Renal cortical epithelial cell (primary cell): ENCODE data around the gene PAXX. TPM values are rescaled to one million over a fixed set of nuclear protein-coding genes. Genes with fewer than 3 reads are reported as not detected.

Experiments used
- DNase-seq: peaks from one replicate; pipeline ENCODE4 v3.0.0-alpha.2; 2011; ENCODE audit warnings: low read depth
- total RNA-seq: library from RNA; depleted of rRNA; stranded (reverse); fragments of >200 nt; gene quantifications from 2 replicates; pipeline ENCODE4 v1.2.3, GENCODE V29; 2014

PAXX gene
- total RNA-seq, 1 donor from 2014 or later = 13.6 TPM

DNA sequence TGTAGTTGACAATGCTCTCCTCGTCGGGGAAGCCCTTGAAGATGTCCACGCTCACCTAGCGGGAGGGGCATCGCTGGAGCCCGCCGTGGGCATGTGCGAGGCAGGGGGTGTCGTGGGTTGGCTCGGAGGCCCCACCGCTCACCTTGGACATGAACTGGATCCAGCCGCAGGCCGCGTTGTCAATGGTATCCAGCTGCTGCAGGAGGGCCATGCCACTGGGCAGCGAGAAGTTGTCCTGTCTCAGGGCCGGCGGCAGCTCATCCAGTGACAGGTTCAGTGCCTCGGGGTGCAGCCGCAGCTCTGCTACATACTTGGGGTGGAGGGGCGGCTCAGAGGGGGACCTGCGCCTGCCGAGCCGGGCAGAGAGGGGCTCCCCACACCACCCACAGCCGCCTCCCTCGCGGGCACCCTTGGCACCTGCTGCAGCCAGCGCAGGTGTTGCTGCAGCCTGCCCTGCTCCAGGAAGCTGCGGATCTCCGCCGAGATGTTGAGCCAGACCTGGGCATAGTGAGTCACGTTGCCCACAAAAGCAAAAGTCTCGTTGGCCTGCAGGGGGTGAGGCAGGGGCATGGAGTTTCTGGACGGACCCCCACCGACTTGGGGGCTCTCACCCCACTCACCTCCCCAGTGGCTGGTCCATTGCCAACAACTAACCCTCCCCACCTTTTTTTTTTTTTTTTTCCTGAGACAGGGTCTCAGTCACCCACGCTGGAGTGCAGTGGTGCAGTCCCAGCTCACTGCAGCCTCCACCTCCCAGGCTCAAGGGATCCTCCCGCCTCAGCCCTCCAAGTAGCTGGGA lies 26.7 kb downstream of the PAXX start:
- no peak for DNase-seq

DNA sequence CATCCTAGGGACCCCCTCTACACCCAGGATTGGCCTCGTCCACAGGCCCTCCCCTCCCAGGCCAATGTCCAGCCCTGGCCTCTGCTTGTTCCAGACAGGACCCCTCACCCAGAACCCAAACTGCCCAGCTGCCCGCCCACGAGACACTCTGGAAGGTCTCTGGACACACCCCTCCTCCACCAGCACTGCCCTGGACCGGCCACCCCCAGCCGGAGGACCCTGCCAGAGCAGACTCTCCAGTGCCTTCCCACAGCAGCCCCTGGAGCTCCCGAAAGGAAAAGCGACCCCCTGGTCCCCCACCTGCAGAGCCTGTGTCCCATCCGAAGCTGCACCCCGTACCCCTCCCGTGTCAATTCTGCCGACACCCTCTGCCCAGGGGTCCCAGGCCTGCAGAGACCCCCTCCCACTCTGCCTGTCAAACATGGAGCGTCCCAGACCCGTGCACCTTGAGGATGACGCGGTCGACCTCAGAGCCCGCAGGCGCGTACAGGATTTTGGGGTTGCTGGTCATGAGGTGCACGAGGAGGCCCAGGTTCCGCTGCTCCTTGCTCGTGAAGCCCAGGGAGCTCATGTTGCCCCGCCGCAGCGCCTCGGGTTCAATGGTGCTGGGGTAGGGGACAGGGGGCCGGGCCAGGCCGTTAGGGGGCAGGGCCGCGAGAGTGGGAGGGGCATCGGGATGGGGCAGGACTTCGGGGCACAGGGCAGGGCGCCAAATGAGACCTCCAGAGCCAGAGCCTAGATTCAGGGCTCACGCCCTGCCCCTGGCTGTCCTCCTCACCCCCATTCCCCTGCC lies 27.9 kb downstream of the PAXX start:
- no peak for DNase-seq

DNA sequence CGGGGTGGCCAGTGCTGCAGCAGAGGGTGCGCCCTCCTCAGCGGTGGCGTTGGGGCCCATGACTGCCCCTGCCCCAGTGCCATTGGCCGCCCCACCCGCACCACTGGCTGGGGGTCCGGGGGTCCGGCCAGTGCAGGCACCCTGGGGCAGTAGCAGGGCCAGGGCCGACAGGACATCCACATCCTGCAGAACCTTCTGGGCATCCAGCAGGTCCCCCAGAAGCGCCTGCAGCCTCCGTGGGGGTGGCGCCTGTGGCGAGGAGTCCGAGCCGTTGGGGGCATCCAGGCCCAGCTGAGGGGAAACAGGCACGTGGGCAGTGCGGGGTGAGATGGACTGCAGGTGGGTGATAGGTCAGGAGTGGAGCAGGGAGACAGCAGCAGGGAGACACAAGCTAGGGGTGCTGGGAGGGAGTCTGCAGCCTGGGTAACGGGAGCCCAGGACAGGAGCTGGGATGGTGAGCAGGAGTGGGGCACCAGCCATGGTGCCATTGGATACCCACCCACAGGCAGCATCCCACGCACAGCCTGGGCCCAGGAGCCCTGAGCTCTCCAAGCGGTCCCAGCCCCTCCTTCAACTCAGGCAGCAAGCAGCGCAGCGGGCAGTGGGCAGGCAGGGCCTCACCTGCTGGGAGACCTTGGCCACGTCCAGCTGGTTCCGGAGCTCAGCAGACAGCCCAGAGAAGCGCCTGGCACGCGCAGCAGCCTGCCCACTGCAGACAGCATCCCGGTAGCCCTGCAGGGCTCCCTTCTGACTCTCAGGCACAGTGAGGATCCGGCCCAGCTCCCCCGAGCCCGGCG lies 28.7 kb downstream of the PAXX start:
- no peak for DNase-seq

DNA sequence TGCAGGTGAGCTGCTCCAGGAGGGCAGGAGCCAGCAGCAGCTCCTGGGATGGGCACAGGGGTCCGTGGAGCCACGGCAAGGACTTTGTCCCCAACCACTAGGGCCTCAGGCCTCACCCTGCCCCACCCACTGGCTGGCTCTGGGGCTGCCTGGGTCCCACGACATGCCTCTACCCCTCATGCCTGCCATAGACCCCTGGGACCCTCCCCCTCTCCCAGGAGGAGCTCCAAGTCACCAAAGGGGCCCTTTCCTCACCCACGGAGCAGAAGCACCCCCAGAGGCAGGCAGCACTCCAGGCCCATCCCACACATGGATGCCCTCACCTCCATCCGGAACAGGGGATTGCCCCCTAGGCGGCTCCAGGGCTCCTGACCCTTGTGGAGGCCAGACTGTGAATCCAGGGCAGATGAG lies 29.4 kb downstream of the PAXX start:
- DNase-seq = no peak

DNA sequence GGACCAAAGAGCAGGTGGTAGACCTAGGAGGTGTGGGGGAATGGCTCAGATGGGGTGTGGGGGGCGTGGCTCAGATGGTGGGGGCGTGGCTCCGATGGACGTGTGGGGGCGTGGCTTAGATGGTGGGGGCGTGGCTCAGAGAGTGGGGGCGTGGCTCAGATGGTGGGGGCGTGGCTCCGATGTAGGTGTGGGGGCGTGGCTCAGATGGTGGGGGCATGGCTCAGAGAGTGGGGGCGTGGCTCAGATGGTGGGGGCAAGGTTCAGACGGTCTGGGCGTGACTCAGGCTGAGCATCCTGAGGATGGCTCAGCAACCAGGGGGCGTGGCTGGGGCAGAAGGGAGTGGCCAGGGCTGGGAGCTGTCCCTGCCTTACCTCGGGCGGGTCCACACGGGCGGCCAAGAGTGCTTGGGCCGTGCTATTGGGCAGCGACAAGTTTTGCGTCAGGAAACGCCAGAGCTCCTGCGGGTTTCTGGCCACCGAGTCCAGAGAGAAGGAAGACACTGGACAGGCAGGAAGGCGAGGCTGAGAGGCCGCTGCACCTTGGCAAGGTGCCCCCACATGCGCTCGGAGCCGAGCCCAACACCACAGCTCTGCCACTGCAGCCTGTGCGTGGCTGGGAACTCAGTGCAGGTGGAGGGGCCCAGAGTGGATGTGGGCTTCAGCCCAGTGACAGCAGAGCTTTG lies 29.9 kb downstream of the PAXX start:
- peak; percentile 58 for DNase-seq

DNA sequence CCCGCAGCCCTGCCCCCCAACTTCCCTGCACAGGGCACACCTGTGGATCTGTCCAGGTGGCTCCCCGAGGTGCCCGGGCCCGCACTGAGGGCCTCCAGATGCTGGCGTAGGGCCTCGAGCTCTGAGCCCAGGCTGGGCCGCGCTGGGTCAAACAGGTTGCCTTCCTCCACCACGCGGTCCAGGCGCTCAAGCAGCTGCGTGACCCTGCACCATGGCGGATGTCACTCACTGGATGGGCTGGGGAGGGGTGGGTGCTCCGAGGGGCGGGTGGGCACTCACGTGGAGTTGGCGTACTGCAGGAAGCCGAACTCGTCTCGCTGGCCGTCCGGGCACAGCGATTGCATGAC lies 30.4 kb downstream of the PAXX start:
- no peak for DNase-seq

DNA sequence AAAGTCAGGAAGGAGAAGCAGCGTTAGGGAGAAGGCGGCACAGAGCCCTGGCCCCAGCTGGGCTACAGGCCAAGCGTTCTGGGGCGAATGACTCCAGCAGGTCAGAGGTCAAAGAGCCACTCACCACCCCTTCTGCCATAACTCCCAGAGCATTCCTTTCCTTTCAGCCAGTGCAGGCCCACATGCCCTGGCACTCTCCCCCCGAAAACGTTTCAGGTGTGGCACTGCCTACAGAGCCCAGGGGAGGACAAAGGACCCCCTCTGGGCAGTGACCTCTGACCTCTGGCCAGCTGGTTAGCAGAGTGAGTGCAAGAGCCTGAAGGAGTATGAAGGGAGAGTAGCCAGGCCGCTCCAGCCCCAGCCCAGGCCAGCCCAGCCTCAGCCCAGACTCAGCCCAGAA lies 30.9 kb downstream of the PAXX start:
- no peak for DNase-seq

DNA sequence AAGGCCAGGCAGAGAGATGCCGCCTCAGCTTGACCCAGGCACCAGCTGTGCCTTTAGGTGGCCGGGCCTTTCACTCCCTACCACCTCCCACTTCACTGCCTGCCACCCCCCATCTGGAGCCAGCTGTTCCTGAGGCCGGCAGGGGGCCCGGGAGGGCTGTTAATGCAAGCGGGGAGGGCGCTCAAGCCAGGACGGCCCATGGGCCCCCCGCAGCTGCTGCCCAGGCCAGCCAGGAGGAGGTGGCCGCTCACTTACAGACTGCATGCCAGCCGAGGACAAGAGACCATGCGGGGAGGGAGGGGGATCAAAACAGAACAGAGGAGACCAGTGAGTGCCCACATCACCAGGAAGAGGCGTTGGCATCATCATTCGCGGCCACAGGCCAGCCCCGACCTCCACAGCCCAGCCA lies 31.4 kb downstream of the PAXX start:
- DNase-seq = no peak

DNA sequence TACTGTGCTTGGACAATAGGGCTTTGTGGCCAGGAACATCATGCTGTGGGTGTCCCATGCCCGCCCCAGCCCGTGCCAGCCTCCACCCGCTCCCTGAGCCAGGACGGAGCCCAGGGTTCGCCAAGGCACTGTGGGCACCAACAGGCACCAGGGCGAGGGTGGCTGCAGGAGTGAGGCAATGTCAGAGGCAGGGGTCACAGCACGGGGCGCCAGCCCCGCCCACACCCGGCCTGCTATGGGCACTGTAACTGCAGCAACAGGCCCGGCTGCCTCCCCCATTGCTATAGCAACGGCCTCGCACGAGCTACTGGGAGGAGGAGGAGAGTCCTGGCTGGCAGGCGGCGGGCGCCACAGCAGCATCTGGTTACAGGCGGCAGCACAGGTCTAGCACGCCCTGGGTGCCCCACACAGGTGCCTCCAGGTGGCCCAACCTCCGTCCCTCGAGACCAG lies 33.3 kb downstream of the PAXX start:
- peak; percentile 75 for DNase-seq

DNA sequence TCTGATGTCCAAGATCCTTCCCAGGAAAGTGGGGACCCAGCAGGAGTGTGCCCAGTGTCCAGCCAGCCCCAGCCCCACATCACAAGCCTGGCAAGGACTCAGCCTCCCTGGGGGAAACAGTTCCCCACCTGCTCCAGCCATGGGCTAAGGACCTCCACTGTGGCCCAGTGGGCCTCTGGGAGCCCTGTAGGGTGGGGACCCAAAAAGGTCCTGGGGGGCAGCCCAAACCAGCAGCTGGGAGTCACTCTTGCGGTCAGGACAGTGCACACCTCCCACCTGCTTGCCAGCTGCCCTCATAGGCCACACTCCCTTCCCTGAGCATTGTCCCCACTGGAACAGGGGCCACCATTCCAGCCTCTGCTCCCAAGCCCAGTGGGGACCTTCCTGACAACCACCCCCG lies 34.2 kb downstream of the PAXX start:
- no peak for DNase-seq

DNA sequence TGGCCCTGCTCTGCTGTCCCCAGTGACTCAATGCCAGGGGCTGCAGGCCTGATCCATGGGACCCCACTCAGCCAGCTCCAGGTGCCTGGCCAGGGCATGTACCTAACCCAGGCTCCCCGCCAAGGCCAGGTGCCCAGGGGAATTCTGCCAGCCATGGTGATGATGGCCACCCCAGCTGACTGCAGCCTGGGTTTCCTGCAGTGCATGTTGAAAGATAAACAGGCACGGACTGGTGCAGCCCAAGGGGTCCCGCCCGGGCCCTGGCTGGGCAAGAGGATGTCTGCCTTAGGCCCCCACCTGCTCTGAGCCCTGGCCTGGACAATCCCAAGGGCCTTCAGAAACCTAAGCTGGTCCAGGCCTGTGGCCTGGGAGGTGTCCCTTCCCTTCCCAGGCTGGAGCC lies 34.6 kb downstream of the PAXX start:
- DNase-seq = no peak

DNA sequence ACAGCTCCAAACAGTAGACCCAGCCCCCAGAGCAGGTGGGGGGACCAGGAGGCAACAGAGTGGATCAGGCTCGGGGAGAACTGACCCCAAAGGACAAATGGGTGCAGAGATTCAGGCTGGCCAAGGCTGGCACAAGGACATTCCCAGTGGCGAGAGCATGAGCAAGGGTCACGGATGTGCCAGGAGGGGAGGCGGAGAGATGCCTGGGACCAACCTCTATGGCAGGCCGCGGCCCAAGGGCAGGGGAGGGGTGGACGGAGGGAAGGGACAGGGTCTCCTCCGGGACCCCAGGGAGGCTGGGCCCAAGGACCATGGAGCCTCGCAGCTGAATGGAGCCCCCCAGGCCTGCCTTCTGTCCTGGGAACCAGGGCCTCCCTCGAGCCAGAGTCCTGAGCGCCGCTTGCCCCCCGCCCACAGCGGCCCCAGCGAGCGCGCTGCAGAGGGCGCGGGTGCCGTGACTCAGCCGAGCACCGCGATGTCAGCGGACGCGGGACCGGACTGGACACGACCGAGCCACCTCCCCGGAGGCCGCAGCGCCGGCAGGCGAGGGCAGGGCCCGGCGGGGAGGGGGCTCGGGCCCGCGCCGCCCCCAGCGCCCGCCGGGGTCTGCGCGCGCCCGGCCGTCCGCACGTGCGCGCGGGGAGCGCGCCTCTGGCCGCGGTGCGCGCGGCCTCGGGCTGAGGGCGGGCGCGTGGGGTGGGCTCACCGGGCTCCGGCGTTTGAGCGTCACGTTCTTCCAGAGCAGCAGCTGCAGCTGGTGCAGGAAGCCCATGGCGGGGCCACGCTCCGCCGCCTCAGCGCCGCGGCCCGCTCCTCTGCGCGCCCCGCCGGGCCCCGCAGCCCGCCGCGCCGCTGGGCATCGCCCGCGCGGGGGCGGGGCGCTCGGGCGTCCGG lies 35.4 kb downstream of the PAXX start, which contains the start of gene ABCA2:
Gene ABCA2 (minus strand): TSS at position 869 of the 894 bp plus-strand sequence. CDS start 97 bp downstream, at position 772.
- DNase-seq = no peak

DNA sequence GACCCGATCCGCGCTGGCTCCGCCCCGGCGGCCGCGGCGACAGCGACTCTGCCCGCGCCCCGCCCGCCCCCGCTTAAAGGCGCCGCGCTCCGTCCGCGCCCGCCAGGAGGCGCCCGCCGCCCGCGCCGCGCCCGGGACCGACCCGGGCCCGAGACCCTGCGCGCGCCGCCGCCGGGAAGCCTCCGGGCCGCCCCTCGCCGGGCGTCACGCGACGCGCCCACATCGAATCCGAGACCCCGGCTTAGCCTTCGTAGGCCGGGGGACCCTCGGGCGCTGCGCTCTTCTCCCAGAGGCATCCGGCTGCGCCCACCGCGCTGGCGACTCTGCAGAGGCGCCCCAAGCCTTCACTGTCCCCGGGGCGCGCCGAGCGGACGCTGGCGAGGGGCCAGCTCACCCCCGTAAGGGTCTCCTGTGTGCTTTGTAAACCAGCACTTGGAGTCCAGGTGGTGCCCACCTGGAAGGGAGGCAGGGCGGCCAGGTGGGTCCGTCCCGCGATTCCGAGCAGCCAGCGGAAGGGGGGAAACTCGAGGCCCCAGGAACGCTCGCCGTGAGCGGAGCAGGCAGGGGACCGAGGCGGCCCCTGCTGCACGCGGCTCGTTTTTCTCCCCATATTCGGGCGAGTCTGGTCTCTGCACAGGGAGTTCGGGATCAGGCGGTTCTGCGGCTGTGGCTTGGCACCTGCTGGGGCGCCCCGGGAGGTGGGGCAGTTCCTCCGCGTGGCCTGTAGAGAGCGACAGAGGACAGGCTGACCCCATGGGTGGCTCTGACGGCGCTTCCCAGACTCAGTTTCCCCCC lies 36.2 kb downstream of the PAXX start:
- peak; percentile 19 for DNase-seq

DNA sequence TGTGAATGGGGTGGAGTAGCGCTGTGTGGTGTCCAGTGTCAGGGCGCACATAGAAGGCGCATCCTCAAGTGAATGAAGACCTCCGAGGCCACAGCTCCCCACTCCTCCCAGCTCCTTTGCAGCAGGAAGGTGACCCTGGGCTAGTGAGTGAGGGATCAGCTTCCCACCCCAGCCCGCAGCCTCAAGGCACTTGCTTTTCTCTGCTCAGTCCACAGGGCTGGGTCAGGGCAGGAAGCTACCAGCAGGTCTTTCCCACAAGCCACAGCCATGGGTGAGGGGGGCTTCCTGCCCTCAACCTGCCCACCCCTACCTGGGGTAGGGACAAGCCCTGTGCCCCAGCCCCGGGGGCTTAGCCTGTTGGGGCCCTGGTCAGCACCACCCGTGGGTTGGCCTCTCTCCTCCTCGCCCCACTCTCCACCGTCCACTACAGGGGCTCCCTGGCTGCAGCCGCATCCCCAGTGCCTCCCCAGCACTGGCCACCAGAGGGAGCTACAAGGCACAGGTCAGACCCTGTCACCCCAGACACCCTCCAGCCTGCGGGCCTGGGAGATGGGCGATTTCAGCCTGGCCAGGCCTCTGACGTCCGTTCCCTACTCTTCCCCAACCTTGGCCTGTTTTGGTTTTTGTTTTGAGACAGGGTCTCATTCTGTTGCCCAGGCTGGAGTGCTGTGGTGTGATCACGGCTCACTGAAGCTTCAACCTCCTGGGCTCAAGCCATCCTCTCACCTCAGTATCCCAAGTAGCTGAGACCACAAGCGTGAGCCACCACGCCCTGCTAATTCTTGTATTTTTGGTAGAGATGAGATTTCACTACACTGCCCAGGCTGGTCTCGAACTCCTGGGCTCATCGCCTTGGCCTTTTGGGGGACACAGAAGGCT lies 37.1 kb downstream of the PAXX start:
- DNase-seq = peak; percentile 29

DNA sequence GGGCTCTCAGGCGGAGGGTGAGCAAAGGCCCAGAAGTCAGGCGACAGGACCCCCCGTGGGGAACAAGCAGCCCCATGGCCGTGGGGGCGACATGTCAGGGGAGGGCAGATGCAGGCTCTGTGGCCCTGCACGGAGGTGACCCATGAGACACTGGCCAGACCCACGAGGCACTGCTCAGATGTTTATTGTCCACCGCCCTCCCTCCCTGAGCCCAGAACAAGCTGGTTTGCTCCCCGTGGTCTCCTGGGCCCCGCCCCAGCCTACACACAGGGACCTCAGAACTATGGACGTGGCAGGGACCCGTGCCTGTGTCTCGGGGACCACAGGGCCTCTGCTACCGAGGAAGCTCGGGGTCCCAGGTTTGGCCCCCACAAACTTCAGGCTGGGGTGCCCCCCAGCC lies 37.8 kb downstream of the PAXX start:
- no peak for DNase-seq

DNA sequence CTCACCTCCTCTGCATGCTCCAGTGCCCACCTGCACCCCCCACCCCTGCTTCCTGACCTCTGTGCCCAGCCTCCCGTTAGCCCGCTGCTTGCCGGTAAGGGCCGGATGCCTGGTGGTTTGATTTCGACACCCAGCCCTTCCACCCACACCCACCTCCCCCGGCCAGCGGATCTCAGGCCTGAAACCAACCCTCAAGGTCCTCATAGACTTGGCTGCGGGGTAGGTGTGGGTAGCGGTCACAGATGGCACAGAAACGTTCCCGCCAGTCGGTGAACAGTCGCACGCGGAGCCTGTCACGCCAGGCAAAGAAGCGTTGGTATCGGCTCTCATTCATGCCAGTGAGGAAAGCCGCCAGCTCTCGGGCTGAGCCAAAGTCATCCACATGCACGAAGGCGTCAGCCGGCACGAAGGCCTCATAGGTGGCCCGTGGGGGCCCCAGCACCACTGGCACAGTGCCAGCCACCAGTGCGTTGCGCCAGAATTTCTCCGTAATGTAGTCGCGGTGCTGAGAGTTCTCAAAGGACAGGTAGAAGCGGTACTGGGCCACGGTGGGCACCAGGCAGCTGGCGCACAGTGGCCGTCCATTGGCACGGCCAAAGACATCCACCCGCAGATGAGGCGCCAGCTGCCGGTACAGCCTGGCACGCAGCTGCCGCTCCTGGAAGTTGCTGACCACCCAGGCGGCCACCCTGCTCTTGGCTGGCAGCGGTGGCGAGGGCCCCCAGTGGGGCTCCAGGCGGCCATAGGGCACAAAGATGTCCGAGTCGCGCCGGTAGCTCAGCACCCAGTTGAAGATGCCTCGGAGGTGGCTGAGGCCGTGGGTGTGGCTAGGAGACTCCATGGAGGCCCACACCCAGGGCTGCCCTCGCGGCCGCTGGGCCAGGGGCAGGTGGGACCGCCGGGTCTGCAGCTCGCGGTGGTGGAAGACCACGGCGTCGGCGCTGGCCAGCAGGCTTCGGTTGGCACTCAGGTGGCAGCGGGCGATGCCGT lies 38.6 kb downstream of the PAXX start:
- DNase-seq = peak; percentile 71

DNA sequence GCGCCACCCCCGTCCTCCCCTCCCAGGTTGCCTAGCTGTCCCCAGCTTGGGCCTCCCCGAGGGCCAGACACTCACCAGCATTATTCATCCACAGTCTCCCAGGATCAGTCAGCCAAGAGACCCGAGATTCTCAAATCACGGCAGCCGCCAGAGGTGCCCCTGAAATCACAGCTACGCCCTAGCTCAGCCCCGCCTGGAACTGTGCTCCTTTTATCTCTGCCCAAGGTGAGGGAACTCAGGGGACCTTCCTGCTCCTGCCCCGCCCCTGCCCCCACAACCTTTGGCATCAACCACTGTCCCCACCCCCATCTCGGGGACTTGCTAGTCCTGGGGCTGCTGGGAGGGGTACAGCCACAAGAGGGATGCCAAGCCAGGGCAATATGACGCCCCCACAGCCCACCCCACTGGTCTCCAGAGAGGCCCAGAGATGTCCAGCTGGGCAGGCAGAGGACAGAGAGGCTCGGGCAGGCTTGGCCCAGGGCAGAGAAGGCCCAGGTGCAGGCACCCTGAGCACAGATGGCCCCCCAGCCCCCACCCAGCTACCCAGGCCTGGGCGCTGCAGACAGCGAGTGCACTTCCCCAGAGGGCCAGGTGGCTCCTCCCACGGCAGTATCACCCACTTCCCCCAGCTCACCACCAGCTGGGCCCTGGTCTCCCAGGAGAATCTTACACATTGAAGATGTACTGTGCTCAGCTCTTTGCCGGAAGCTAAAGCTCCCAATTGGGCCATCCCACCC lies 39.9 kb downstream of the PAXX start, which contains the start of gene FUT7:
Gene FUT7 (minus strand): TSS at position 185 of the 737 bp plus-strand sequence. CDS start 97 bp downstream, at position 88.
- DNase-seq = no peak
